SK-N-SH (cell line): ENCODE data around the gene PROM1.

Experiments
- CTCF ChIP-seq: fragments of 200-600 bp; sonication (generic); IDR thresholded peaks from 2 replicates; pipeline ENCODE4 v1.6.1; 2017; ENCODE audit warnings: antibody characterized with exemption, mild to moderate bottlenecking, moderate library complexity
- EP300 ChIP-seq, 2 experiments: IDR thresholded peaks; 2 replicates each; pipeline versions ENCODE4 v1.4.0 to v1.6.1; 2012; ENCODE audit warnings: borderline replicate concordance in 1 of 2, low read depth in 1 of 2, low read length in 1 of 2
- MXI1 ChIP-seq: IDR thresholded peaks from 2 replicates; pipeline ENCODE4 v1.6.1; 2012; ENCODE audit warnings: mild to moderate bottlenecking, low read depth, low read length, improper control_type of control experiment
- RAD21 ChIP-seq: IDR thresholded peaks from 2 replicates; pipeline ENCODE4 v1.6.1; 2012; ENCODE audit warnings: mild to moderate bottlenecking, low read length
- TAF1 ChIP-seq: IDR thresholded peaks from 2 replicates; pipeline ENCODE4 v1.6.1; 2012; ENCODE audit warnings: low read depth, mild to moderate bottlenecking, low read length, moderate library complexity, borderline replicate concordance
- YY1 ChIP-seq: IDR thresholded peaks from 2 replicates; pipeline ENCODE4 v1.4.0; 2012; ENCODE audit warnings: low read depth, mild to moderate bottlenecking
- TF ChIP-seq, protein P1 (sequence below): IDR thresholded peaks from 2 replicates; pipeline ENCODE4; 2012

- TF ChIP-seq CTCF (no peak), RAD21 (no peak), MXI1 (no peak), EP300 (IDR thresholded peaks at IDR 0.05; ENCODE audit: borderline replicate concordance in 1 of 2, low read depth in 1 of 2, low read length in 1 of 2) (no peak), TAF1 (no peak), YY1 (no peak)
- TF ChIP-seq, protein P1, sequence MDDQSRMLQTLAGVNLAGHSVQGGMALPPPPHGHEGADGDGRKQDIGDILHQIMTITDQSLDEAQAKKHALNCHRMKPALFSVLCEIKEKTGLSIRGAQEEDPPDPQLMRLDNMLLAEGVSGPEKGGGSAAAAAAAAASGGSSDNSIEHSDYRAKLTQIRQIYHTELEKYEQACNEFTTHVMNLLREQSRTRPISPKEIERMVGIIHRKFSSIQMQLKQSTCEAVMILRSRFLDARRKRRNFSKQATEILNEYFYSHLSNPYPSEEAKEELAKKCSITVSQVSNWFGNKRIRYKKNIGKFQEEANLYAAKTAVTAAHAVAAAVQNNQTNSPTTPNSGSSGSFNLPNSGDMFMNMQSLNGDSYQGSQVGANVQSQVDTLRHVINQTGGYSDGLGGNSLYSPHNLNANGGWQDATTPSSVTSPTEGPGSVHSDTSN: no peak
These were observed 74.7 kb downstream of the PROM1 start for GRCh38 chr4:16009153-16009552.
